Lower lobe of right lung (tissue), 2 donors: ENCODE data around the gene BAD. TPM values are rescaled to one million over a fixed set of nuclear protein-coding genes. Genes with fewer than 3 reads are reported as not detected.
A peak's percentile ranks its signal among the peaks of the same experiment; 100 is the strongest.
"Not testable (repeated sequence)": the region's sequence is repeated elsewhere in the genome, so short reads cannot be mapped to it uniquely, and the experiment has no call there.

Source experiments
- ATAC-seq, 2 donors: fragments of 200-7000 bp; cut with Tn5 transposase; one replicate each; pipeline ENCODE4 v1.9.1; 2020 to 2022; ENCODE audit warnings: mild to moderate bottlenecking in 2 of 2, moderate library complexity in 2 of 2
- DNase-seq: peaks from one replicate; pipeline ENCODE4 v3.0.0-alpha.2; 2020
- H3K27ac ChIP-seq: fragments of 200-600 bp; one replicate; pipeline ENCODE4 v1.8.0; 2022
- H3K27me3 ChIP-seq: fragments of 200-600 bp; one replicate; pipeline ENCODE4 v1.8.0; 2022; ENCODE audit warnings: low read depth
- H3K36me3 ChIP-seq: fragments of 200-600 bp; one replicate; pipeline ENCODE4 v1.8.0; 2022; ENCODE audit warnings: mild to moderate bottlenecking
- H3K4me1 ChIP-seq: fragments of 200-600 bp; one replicate; pipeline ENCODE4 v1.8.0; 2022
- H3K4me3 ChIP-seq: fragments of 200-600 bp; one replicate; pipeline ENCODE4 v1.8.0; 2022; ENCODE audit warnings: mild to moderate bottlenecking
- H3K9me3 ChIP-seq: fragments of 200-600 bp; one replicate; pipeline ENCODE4 v1.8.0; 2022
- CTCF ChIP-seq: fragments of 200-600 bp; IDR thresholded peaks from one replicate; pipeline ENCODE4 v1.8.0; 2022; ENCODE audit warnings: antibody characterized with exemption, mild to moderate bottlenecking
- intact Hi-C: fragments of 100-400 bp; cut with DNase I; formaldehyde crosslinking; loops from one replicate; pipeline ENCODE4 v1.11.0; 2022
- total RNA-seq: library from RNA; stranded (reverse); fragmentation: NEBNext Ultra II Directional; extraction: Animal tissue kit (Norgen Biotek cat#: 25700); gene quantifications from one replicate; pipeline ENCODE4 v1.2.1, GENCODE V29; 2021
- donor health status: DM: no; HTN: yes; CAD: no; lungs with severe emphysema.

The BAD gene
- total RNA-seq, 1 donor from 2014 or later = 51.6 TPM

GRCh38 chr11:64247729-64248531 lies 36.5 kb downstream of the BAD start:
- H3K4me1 ChIP-seq = peaks cover 42% of the 10 kb centered on the region
- intact Hi-C loops = no loop called here
- H3K27me3 ChIP-seq = no peaks in the 10 kb centered on the region
- H3K9me3 ChIP-seq = no peaks in the 10 kb centered on the region
- peaks cover 13% of the 10 kb centered on the region for H3K36me3 ChIP-seq
- no peak for TF ChIP-seq CTCF
- ATAC-seq (peak in 1 of 2 donors; percentile 3), DNase-seq (no peak)
- H3K27ac ChIP-seq = peak overlapping the region; percentile 79
- peak overlapping the region; percentile 94 for H3K4me3 ChIP-seq

DNA sequence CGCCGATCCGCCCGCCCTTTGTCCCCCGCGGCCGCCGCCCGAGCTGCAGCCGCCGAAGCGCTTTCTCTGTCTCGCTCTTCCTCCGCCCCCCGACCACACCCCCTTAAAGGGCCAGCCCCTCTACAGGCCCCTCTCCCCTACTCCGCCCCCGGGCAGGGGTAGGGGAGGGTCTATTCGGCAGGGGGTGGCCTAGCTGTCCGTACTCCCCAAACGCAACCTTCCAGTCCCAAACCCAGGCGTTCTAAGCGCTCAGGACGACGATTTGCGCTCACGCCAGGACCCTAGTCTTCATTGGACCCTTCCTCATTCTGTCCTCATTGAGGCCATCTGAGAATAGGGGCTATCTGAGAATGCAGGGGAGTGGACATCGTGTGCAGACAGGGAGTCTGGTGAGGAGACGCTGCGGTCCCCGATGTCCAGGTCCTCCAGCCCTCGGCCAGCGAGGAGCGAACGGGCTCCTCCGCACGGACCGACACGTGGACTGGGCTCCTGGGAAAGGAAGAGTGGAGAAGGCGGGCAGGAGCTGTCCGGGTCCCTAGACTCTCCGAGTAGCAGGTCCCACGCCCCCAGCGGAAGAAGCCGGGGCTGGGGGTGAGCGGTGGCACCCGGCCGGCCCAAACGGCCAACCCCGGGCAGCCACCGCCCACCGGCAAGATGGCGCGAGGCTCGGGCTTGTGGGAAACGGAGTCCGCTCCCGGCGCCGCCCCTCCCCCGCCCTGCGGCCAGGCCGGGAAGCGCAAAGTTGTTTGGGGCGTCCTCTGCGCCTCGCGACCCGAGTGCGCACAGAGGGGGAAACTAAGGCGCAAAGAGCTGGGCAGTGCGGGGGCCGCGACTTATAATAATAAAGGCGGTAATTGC lies 37.4 kb downstream of the BAD start, which contains the start of gene PPP1R14B:
Gene PPP1R14B, minus strand, starts transcription at position 73 of the 858 bp plus-strand sequence. CDS start 270 bp downstream, outside the sequence.
- peak within 1 kb of the TSS; percentile 94 for H3K4me3 ChIP-seq
- H3K9me3 ChIP-seq = no peaks in the 10 kb centered on the region
- intact Hi-C loops = no loop called here
- peaks cover 13% of the 10 kb centered on the region for H3K36me3 ChIP-seq
- TF ChIP-seq CTCF = peak; percentile 21
- no peaks in the 10 kb centered on the region for H3K27me3 ChIP-seq
- peaks cover 42% of the 10 kb centered on the region for H3K4me1 ChIP-seq
- DNase-seq = peak; percentile 92
- ATAC-seq = peak; percentile 80 to 86
- peak within 1 kb of the TSS; percentile 79 for H3K27ac ChIP-seq

DNA sequence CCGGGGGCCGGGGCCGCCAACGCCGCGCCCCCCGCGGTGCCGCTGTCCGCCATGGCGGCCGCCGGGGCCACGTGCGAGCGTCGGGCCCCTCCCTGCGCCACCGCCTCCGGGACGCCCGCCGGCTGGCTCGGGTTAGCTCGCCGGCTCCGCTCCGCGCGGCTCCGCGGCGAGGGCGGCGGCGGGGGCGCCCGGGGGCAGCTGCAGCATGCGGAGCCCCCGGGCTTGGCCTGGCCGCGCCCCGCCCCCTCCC lies 37.9 kb downstream of the BAD start:
- ATAC-seq, H3K9me3 ChIP-seq, intact Hi-C loops, DNase-seq, H3K27me3 ChIP-seq, H3K27ac ChIP-seq: not testable (repeated sequence)
- peaks cover 13% of the 10 kb centered on the region for H3K36me3 ChIP-seq
- peaks cover 42% of the 10 kb centered on the region for H3K4me1 ChIP-seq
- H3K4me3 ChIP-seq = peak overlapping the region; percentile 94

GRCh38 chr11:64245797-64246620 lies 38.5 kb downstream of the BAD start:
- TF ChIP-seq CTCF = no peak
- Histone ChIP-seq H3K27me3 (no peaks in the 10 kb centered on the region), H3K36me3 (peaks cover 13% of the 10 kb centered on the region), H3K4me1 (peaks cover 41% of the 10 kb centered on the region), H3K27ac (peak overlapping the region; percentile 72), H3K9me3 (no peaks in the 10 kb centered on the region), H3K4me3 (peak overlapping the region; percentile 76)
- intact Hi-C loops = no loop called here
- no peak for ATAC-seq
- DNase-seq = peak; percentile 76

DNA sequence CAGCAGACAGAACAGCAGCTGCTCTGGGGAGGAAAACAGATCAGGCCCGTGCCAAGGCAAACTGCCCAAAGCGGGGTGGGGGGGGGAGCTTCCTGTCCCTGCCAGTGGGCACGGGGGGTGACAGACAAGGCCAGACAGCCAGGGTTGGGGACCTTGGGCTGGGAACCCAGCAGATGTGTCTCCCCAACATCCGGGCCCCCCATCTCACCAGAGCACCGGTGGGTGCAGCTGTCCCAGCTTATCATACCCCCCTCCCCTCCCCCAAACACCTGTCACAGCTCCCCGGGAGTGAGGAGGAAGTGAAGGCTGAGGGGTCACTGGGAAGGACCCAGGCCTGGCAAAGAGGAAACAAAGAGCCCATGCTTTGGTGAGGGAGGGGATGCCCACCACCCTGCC lies 39.1 kb downstream of the BAD start:
- DNase-seq = no peak
- Histone ChIP-seq H3K4me3 (peak overlapping the region; percentile 76), H3K27me3 (no peaks in the 10 kb centered on the region), H3K36me3 (peaks cover 13% of the 10 kb centered on the region), H3K9me3 (no peaks in the 10 kb centered on the region), H3K4me1 (peaks cover 38% of the 10 kb centered on the region), H3K27ac (peak overlapping the region; percentile 72)
- intact Hi-C loops = no loop called here
- ATAC-seq = no peak
- TF ChIP-seq CTCF = no peak
